GM23248 (cell line): ENCODE results near the gene EPDR1. TPM values are rescaled to one million over a fixed set of nuclear protein-coding genes. Genes with fewer than 3 reads are reported as not detected.

Experiments
- DNase-seq: peaks from one replicate; pipeline ENCODE4 v3.0.0-alpha.2; 2015
- H2AFZ ChIP-seq: fragments of 200-600 bp; sonication (generic); 2 replicates; pipeline ENCODE4 v1.6.1; 2016; ENCODE audit warnings: antibody characterized with exemption
- H3F3A ChIP-seq: fragments of 200-600 bp; sonication (generic); 2 replicates; pipeline ENCODE4 v1.6.1; 2016; ENCODE audit warnings: mild to moderate bottlenecking, antibody characterized with exemption, mixed run types; ENCODE audit not compliant: insufficient read depth
- H3K27ac ChIP-seq: fragments of 200-600 bp; sonication (generic); 2 replicates; pipeline ENCODE4 v1.5.1; 2016; ENCODE audit warnings: mild to moderate bottlenecking
- H3K27me3 ChIP-seq: fragments of 200-600 bp; sonication (generic); replicated peaks from 2 replicates; pipeline ENCODE4 v1.6.1; 2016; ENCODE audit warnings: mild to moderate bottlenecking; ENCODE audit not compliant: insufficient read depth
- H3K36me3 ChIP-seq: fragments of 200-600 bp; sonication (generic); 2 replicates; pipeline ENCODE4 v1.6.1; 2016; ENCODE audit warnings: low read depth, mild to moderate bottlenecking
- H3K4me1 ChIP-seq: fragments of 200-600 bp; sonication (generic); 2 replicates; pipeline ENCODE4 v1.6.1; 2016; ENCODE audit warnings: mild to moderate bottlenecking; ENCODE audit not compliant: insufficient read depth
- H3K4me2 ChIP-seq: fragments of 200-600 bp; sonication (generic); one replicate; pipeline ENCODE4 v1.6.1; 2016; ENCODE audit warnings: mild to moderate bottlenecking; ENCODE audit not compliant: unreplicated experiment
- H3K4me3 ChIP-seq: fragments of 200-600 bp; sonication (generic); 2 replicates; pipeline ENCODE4 v1.5.1; 2016; ENCODE audit warnings: mild to moderate bottlenecking
- H3K79me2 ChIP-seq: fragments of 200-600 bp; sonication (generic); 2 replicates; pipeline ENCODE4 v1.6.1; 2016; ENCODE audit warnings: mild to moderate bottlenecking; ENCODE audit not compliant: insufficient read depth
- H3K9ac ChIP-seq: fragments of 200-600 bp; sonication (generic); 2 replicates; pipeline ENCODE4 v1.6.1; 2016; ENCODE audit warnings: mild to moderate bottlenecking
- H3K9me2 ChIP-seq: fragments of 200-600 bp; sonication (generic); 2 replicates; pipeline ENCODE4 v1.6.1; 2016; ENCODE audit warnings: mixed run types, mild to moderate bottlenecking, moderate library complexity; ENCODE audit not compliant: insufficient read depth
- H3K9me3 ChIP-seq: fragments of 200-600 bp; sonication (generic); one replicate; pipeline ENCODE4 v1.6.1; 2017; ENCODE audit warnings: low read depth
- H4K20me1 ChIP-seq: fragments of 200-600 bp; sonication (generic); 2 replicates; pipeline ENCODE4 v1.6.0; 2016; ENCODE audit not compliant: insufficient read depth
- EZH2 ChIP-seq: fragments of 200-600 bp; sonication (generic); IDR thresholded peaks from 2 replicates; pipeline ENCODE4 v1.6.1; 2018; ENCODE audit warnings: antibody characterized with exemption, mild to moderate bottlenecking; ENCODE audit not compliant: insufficient read depth, poor library complexity, severe bottlenecking
- EZH2phosphoT487 ChIP-seq: fragments of 200-600 bp; sonication (generic); IDR thresholded peaks from 2 replicates; pipeline ENCODE4 v1.6.1; 2018; ENCODE audit warnings: antibody characterized with exemption, moderate library complexity, mild to moderate bottlenecking, low read depth; ENCODE audit not compliant: insufficient read depth
- WGBS, 2 experiments: methylation state at CpG; one replicate each; pipeline ENCODE4 v1.1.6; 2015 to 2017; ENCODE audit warnings: low lambda C conversion rate in 2 of 2, low coverage in 1 of 2; ENCODE audit errors: missing lambda C conversion rate in 2 of 2; 5-methylcytosine and 5-hydroxymethylcytosine counted together
- in situ Hi-C: fragments of 300-500 bp; cut with MboI; formaldehyde crosslinking; loops from 2 replicates; pipeline ENCODE4 v1.15.0; 2020
- polyA plus RNA-seq: library from polyadenylated mRNA; unstranded; fragments of >200 nt; fragmentation: Nextera tagmentation; extraction: Ambion mirVana; gene quantifications from 2 replicates; pipeline ENCODE4 v1.2.1, GENCODE V29; 2016
- total RNA-seq: library from RNA; depleted of rRNA; stranded (reverse); fragments of >200 nt; shearing (Covaris generic); gene quantifications from 2 replicates; pipeline ENCODE4 v1.2.3, GENCODE V29; 2014; rRNA removed

Gene EPDR1
- total and polyA plus RNA-seq, 2 experiments from 2014 or later: 1.5 to 2.5 TPM

GRCh38 chr7:37990337-37990736 lies 69.9 kb downstream of the EPDR1 start:
- Histone ChIP-seq H3K4me3 (no peak overlapping the region), H3F3A (no peaks in the 10 kb centered on the region), H3K27ac (no peak overlapping the region), H3K79me2 (no peaks in the 10 kb centered on the region), H3K27me3 (no peaks in the 10 kb centered on the region), H2AFZ (no peak overlapping the region), H3K9ac (no peak overlapping the region), H3K4me1 (no peaks in the 10 kb centered on the region), H3K9me3 (peaks cover 4% of the 10 kb centered on the region), H3K9me2 (no peaks in the 10 kb centered on the region), H3K4me2 (no peak overlapping the region), H4K20me1 (no peaks in the 10 kb centered on the region), H3K36me3 (no peaks in the 10 kb centered on the region)
- TF ChIP-seq EZH2 (no peak), EZH2phosphoT487 (no peak)
- WGBS, 2 experiments: 15 to 19% methylated on average over 3 of the region's 3 CpGs
- no peak for DNase-seq
- in situ Hi-C loops: no loop called here

- Histone ChIP-seq H3F3A (no peaks in the 10 kb centered on the region), H3K27ac (no peak overlapping the region), H3K27me3 (no peaks in the 10 kb centered on the region), H3K9me3 (peaks cover 4% of the 10 kb centered on the region), H3K4me3 (no peak overlapping the region), H3K4me2 (no peak overlapping the region), H2AFZ (no peak overlapping the region), H3K9me2 (no peaks in the 10 kb centered on the region), H4K20me1 (no peaks in the 10 kb centered on the region), H3K9ac (no peak overlapping the region), H3K36me3 (no peaks in the 10 kb centered on the region), H3K79me2 (no peaks in the 10 kb centered on the region), H3K4me1 (no peaks in the 10 kb centered on the region)
- TF ChIP-seq EZH2phosphoT487 (no peak), EZH2 (no peak)
- WGBS, 2 experiments: 13% methylated on average over 2 of the region's 2 CpGs
- in situ Hi-C loops: no loop called here
- DNase-seq: no peak
Observed at GRCh38 chr7:37993060-37993501, 72.6 kb downstream of the EPDR1 start.

- no peaks in the 10 kb centered on the region for H3K9me2 ChIP-seq
- TF ChIP-seq EZH2 (no peak), EZH2phosphoT487 (no peak)
- H3F3A ChIP-seq: no peaks in the 10 kb centered on the region
- H3K9me3 ChIP-seq: no peaks in the 10 kb centered on the region
- no peak overlapping the region for H3K9ac ChIP-seq
- H3K4me1 ChIP-seq: no peaks in the 10 kb centered on the region
- H3K4me2 ChIP-seq: no peak overlapping the region
- no peak overlapping the region for H3K27ac ChIP-seq
- H4K20me1 ChIP-seq: no peaks in the 10 kb centered on the region
- H3K27me3 ChIP-seq: no peaks in the 10 kb centered on the region
- H3K4me3 ChIP-seq: no peak overlapping the region
- no peak for DNase-seq
- in situ Hi-C loops: no loop called here
- no peak overlapping the region for H2AFZ ChIP-seq
- no peaks in the 10 kb centered on the region for H3K36me3 ChIP-seq
- no peaks in the 10 kb centered on the region for H3K79me2 ChIP-seq
- WGBS, 2 experiments: 3 to 7% methylated on average over 3 of the region's 3 CpGs
Observed at GRCh38 chr7:37999673-38000072, 79.2 kb downstream of the EPDR1 start.

GRCh38 chr7:38000272-38000671 lies 79.8 kb downstream of the EPDR1 start:
- Histone ChIP-seq H3K9ac (no peak overlapping the region), H3K9me3 (no peaks in the 10 kb centered on the region), H3K9me2 (no peaks in the 10 kb centered on the region), H3K4me2 (no peak overlapping the region), H3F3A (no peaks in the 10 kb centered on the region), H3K4me3 (no peak overlapping the region), H3K4me1 (no peaks in the 10 kb centered on the region), H4K20me1 (no peaks in the 10 kb centered on the region), H2AFZ (no peak overlapping the region), H3K27ac (no peak overlapping the region), H3K27me3 (no peaks in the 10 kb centered on the region), H3K36me3 (no peaks in the 10 kb centered on the region), H3K79me2 (no peaks in the 10 kb centered on the region)
- no peak for TF ChIP-seq EZH2phosphoT487
- TF ChIP-seq EZH2: no peak
- WGBS, 2 experiments: 5 to 13% methylated on average over 3 of the region's 3 CpGs
- in situ Hi-C loops: no loop called here
- DNase-seq: peak; percentile 11

Other genes with a start within 250 kb of the EPDR1 start
- gene GPR141, start 236.9 kb upstream of the EPDR1 start, total RNA-seq: not detected in 2 replicates
- gene GPR141, start 236.9 kb upstream of the EPDR1 start, polyA plus RNA-seq: not detected in 2 replicates
- not detected in 2 replicates for gene NME8, start 72.0 kb upstream of the EPDR1 start, total RNA-seq
- gene NME8, start 72.0 kb upstream of the EPDR1 start, polyA plus RNA-seq: not detected in 2 replicates
- 0.13 and 0.32 TPM in 2 replicates for gene SFRP4, start 3.8 kb upstream of the EPDR1 start, total RNA-seq
- gene SFRP4, start 3.8 kb upstream of the EPDR1 start, polyA plus RNA-seq: 0.21 and 0.72 TPM in 2 replicates